GM18867 (cell line): ENCODE results near the gene TMEM179.
"Not testable (repeated sequence)": the region's sequence is repeated elsewhere in the genome, so short reads cannot be mapped to it uniquely, and the experiment has no call there.

ENCODE experiments used
- ATAC-seq: cut with Tn5 transposase; IDR thresholded peaks from one replicate; pipeline ENCODE4 v1.9.1; 2021; ENCODE audit warnings: mild to moderate bottlenecking, moderate library complexity; ENCODE audit not compliant: unreplicated experiment

TMEM179 gene

DNA sequence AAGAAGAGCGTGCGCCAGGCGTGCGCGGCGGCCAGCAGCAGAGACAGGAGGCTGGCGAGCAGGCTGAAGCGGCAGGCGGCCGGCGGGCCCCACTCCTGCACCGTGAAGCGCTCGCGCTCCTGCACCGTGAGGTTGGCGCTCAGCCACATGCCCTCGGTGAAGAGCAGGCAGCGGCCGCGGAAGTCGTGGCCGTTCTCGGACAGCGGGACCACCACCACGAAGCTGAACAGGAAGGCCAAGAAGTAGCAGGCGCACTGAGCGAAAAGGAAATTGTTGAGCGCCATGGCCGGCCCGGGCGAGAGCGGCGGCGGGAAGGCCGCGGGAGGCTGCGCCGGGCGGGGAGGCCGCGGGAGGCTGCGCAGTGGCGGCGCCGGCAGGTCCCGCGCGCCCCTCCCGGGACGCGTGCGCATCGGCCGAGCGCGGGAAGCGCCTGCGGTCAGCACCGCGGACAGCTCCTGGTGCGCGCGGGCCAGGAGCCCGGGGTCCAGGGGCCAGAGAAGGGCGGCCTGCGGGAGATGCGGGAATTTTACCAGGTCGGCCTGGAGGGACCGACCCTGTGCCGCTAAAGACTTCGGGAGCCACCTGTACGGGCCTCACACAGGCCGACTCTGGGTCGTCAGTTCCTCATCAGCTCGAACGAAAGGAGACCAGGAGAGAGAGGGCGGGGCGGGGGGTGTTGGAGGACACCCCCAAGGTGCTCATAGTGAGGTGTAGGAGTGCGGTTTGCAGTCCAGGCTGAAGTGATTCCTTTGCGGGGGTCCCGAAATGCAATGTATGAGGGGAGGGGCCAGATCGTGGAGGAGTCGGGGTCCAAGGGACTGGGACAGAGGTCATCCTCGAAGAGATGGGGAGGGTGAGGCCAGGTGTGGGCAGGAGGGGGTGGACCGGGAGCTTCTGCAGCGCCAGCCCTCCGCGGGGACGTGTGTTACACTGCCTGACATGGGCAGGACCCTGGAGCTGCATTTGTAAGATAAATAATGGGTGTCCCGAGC is at the start of gene TMEM179:
TSS of gene TMEM179 (minus strand) at position 315 of the 992 bp plus-strand sequence. CDS start at position 284, 31 bp downstream.
- no peak for ATAC-seq

DNA sequence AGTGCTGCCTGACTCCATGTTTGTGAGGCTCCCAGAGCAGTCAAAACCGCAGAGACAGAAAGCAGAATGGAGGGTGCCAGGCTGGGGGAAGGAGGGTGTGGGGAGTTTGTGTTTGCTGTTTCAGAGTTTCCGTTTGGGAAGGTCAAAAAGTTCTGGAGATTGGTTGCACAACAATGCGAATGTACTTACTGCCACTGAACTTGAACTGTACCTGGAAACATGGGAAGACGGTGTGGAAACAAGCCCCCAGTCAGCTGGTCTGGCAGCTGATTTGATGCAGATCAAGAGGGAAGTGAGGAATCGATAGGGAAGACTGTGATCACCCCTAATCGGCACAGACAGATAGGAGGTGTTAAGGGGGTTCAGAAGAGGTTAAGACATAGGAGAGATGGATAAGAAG is 49.5 kb upstream of the TMEM179 start:
- ATAC-seq, result no peak

- ATAC-seq, result not testable (repeated sequence)
These were observed 48.8 kb upstream of the TMEM179 start for GRCh38 chr14:104653130-104653920.

DNA sequence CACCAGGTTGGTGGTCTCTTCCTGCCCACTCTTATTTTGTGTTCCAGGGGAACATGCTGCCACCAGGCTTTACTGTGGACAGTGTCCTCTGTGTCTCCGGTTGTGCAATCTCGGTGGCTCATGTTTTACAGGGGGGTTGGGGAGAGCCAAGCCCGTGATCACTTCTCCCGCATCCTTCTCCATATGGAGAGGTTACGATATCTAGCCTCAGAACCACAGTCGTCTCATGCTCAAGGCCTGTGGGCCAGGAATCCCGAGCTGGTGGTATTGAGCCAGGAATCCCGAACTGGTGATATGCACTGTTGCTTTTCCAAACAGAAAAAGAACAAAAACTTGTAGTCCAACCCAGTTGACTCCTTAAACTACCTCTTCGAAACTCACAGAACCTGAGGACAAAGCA is 47.8 kb upstream of the TMEM179 start:
- no peak for ATAC-seq

GRCh38 chr14:104651876-104652260 is 47.3 kb upstream of the TMEM179 start:
- no peak for ATAC-seq

DNA sequence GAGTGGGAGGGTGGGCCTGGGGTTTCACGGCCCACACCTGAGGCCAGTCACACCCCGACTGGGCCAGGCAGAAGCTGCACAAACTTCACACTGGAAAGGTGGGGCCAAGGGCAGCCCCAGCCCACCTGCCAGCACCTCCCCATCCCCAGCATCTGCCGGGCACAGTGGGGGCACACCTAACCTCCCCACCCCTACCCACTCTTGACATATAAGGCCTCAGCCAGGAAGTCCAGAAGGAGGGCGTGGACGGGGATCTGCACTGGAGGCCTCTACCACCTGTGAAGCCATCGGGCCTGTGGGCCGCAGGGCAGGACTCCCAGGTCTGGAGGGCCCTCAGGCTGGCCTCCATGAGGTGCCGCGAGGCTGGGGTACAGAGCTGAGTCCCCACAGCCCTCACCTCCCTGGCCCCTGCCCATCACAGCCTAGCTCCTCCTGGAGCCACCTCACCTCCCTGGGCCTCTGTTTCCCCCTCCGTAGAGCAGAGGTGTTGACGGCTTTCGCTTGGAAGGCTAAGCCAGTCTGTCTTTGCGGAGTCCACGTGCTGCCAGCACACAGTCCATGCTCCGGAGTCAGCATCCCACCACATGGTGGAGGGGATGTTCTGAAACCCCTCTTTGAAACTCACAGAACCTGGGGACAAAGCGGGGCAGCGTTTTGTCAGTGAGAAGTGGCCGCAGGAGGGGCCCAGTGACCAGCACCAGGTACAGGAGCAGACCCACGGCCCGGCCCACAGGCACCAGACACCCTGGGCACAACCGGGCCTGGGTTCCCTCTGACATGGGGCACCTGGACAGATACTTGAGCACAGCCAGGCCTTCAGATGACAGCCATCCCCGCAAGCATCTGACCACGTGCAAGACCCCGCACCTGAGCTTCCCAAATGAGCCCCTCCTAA is 46.7 kb upstream of the TMEM179 start:
- no peak for ATAC-seq

GRCh38 chr14:104650057-104650980 is 45.7 kb upstream of the TMEM179 start:
- no peak for ATAC-seq

DNA sequence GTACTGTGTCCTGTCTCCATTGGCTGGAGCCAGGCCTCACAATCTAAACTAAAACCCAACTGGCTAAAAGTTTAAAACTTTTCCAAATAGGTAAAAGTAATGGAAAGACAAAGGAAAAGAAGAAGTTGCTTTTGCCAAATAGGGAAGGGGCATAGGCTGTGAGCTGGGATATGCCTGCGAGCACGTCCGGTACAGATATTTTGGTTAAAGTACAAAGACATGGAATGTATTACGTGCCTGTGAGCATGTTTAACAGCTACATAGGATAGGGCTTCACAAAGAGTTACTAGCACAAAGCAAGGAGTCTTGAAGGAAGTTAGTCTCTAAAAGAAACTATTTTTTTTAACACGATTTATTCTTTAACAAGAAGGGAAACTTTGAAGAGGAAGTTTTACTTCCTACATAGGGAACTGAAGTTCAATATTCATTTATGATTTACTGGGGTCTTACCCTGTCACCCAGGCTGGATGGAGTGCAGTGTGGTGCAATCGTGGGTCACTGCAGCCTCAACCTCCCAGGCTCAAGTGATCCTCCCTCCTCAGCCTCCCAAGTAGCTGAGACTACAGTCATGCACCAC is 43.0 kb upstream of the TMEM179 start:
- ATAC-seq, result no peak

DNA sequence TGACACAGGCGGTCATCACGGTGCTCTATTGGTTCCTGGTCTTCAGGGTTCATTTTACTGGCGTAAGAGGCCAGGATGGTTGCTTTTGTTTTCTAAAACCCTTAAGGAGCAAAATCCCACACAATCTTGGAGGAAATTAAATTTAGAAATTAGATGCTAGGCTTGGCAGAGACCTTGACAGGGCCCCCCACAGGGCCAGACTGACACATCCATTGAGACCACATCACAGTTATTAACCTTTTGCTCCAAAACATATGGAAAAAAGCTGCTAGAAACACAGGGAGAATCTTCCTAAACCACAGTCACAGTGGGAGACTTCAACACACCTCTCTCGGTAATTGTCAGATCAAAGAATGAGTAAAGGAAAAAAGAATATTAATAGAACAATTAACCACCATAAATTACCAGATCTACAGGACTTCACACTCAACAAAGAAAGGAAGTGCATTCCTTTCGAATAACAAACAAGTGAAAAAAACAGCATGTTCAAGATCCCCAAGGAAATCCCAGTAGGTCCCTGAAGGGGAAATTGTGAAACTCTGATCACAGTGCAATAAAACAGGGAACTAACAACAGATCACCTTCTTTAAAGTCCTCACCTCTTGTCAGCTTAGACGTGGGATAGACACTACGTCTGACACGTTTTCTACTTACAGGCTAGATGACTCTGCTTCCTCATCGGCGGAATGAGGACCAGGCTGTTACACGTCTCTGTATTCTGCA is 40.2 kb upstream of the TMEM179 start:
- ATAC-seq, result no peak

- no peak for ATAC-seq
These were observed 39.6 kb upstream of the TMEM179 start for GRCh38 chr14:104644091-104644635.

DNA sequence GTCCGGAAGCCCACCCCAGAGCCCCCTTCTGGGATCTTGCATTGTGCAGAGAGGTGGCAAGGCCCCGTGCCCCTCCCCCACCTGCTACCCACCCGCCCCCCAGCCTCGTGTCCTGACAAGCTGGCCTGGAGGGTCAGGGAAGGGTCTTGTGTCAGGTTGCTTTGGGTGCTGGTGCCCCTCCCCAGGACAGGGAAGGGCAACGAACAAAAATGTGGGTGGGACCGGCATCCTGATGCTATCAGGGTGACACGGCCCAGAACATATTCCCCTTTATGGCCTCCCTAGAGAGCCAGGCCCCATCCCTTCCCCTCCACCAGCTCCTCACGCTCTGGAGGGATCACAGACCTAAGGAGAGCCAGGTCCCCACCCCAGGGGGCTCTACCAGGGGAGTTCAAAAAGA is 38.7 kb upstream of the TMEM179 start:
- ATAC-seq, result no peak

DNA sequence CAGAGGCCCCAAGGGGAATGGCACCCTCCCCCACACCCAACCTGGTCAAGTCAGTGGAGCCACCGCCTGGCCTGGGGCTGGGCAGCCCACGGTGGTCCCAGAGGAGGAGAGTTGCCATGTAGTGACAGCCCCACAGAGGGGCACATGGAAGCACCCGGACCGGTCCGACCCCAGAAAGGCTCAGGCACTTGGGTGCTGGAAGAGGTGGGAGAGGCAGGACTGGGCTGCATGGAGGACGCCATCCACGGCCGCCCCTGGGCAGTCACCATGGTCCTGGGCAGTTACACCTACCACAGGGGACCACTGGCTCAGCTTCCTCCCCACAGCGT is 37.9 kb upstream of the TMEM179 start:
- ATAC-seq, result no peak

GRCh38 chr14:104641753-104642539 is 37.4 kb upstream of the TMEM179 start:
- no peak for ATAC-seq

GRCh38 chr14:104640681-104641080 is 36.1 kb upstream of the TMEM179 start:
- no peak for ATAC-seq

GRCh38 chr14:104639885-104640548 is 35.4 kb upstream of the TMEM179 start:
- ATAC-seq, result no peak

DNA sequence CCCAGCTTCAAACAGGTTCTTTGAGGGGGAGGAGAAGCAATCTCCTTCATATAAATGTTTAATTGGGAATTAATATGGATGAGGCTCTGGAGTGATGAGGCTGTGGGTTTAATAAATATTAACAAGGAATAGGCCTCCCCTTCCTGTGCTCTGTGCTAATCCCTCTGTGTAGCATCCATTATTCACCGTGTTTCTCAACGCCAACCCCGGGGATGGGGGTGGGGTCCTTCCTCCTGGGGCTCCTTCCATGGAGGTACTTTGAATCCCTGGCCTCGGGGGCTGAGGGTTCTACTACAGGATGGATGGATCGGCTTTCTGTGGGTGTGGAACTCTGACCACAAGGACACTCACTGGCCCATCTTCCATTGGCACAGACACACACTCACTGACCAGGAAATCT is 34.9 kb upstream of the TMEM179 start:
- ATAC-seq, result no peak

DNA sequence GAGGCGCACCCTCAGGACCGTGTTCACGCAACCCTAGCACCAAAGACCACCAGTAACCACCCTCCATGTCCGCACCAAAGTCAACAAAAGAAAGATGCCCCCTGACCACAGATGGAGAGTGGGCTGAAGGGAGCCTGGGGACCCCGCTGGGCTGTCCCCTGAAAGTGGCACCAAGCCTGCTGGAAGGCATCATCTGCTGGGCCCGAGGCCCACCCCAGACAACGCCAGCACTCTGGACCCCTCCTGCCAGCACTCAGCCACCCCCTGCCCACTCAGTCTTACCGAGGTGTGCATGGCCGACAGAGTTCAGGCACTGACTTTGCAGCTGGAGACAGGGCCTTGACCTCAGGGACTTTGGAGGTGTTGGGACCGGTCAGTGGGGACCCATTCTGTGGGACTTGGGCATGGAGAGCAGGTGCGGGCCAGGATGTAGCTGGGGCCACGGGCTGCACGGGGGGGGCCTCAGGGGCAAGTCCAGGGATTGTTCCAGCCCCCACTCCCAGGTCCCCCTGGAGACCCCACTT is 34.4 kb upstream of the TMEM179 start:
- no peak for ATAC-seq
